GM12865 (cell line): ENCODE measurements around the gene ST6GAL2.

Experiments used
- DNase-seq: peaks from one replicate; pipeline ENCODE4 v3.0.0; 2010; ENCODE audit warnings: low read depth
- H3K4me3 ChIP-seq: 2 replicates; pipeline ENCODE4 v1.5.1; 2011; ENCODE audit warnings: mild to moderate bottlenecking, low read depth, low read length, control low read depth
- TF ChIP-seq, protein P1 (sequence below): IDR thresholded peaks from 2 replicates; pipeline ENCODE4 v1.5.1; 2011; ENCODE audit warnings: low read length, control low read depth, low read depth, inconsistent platforms; ENCODE audit not compliant: insufficient read depth; ENCODE audit errors: missing control alignments

The ST6GAL2 gene

GRCh38 chr2:106812383-106812782 is 73.6 kb downstream of the ST6GAL2 start:
- no peak for DNase-seq
- TF ChIP-seq, protein P1, sequence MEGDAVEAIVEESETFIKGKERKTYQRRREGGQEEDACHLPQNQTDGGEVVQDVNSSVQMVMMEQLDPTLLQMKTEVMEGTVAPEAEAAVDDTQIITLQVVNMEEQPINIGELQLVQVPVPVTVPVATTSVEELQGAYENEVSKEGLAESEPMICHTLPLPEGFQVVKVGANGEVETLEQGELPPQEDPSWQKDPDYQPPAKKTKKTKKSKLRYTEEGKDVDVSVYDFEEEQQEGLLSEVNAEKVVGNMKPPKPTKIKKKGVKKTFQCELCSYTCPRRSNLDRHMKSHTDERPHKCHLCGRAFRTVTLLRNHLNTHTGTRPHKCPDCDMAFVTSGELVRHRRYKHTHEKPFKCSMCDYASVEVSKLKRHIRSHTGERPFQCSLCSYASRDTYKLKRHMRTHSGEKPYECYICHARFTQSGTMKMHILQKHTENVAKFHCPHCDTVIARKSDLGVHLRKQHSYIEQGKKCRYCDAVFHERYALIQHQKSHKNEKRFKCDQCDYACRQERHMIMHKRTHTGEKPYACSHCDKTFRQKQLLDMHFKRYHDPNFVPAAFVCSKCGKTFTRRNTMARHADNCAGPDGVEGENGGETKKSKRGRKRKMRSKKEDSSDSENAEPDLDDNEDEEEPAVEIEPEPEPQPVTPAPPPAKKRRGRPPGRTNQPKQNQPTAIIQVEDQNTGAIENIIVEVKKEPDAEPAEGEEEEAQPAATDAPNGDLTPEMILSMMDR: no peak

GRCh38 chr2:106805716-106806115 is 80.3 kb downstream of the ST6GAL2 start:
- no peak overlapping the region for H3K4me3 ChIP-seq
- DNase-seq: no peak
- TF ChIP-seq, protein P1: no peak

More at GRCh38 chr2:106812383-106812782, 73.6 kb downstream of the ST6GAL2 start:
- no peak overlapping the region for H3K4me3 ChIP-seq

GRCh38 chr2:106804161-106804560 is 81.8 kb downstream of the ST6GAL2 start:
- TF ChIP-seq, protein P1: no peak
- DNase-seq: no peak
- H3K4me3 ChIP-seq: no peak overlapping the region

GRCh38 chr2:106800976-106801655 is 84.9 kb downstream of the ST6GAL2 start:
- no peak overlapping the region for H3K4me3 ChIP-seq
- no peak for DNase-seq
- TF ChIP-seq, protein P1: no peak

DNA sequence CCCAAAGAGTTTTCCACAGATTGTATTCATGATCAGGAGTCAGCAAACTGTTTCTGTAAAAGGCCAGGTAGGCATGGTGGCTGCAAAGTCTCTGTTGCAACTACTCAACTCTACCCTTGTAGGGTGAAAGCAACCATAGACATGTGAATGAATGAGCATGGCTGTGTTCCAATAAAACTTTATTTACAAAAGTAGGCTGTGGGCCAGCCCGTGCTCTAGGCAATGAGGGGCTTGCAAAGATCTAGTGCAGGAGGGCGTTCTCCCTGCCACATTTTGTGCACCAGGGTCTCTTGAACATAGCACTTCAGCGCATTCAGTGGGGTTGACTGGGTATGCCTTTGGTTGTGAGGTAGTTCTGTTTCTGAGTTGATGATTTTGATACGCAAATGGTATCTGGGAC is 85.8 kb downstream of the ST6GAL2 start:
- TF ChIP-seq, protein P1: no peak
- H3K4me3 ChIP-seq: no peak overlapping the region
- DNase-seq: no peak

GRCh38 chr2:106798826-106799552 is 87.0 kb downstream of the ST6GAL2 start:
- DNase-seq: no peak
- TF ChIP-seq, protein P1: no peak
- no peak overlapping the region for H3K4me3 ChIP-seq
